Effector memory CD8-positive, alpha-beta T cell (primary cell): ENCODE results near the gene ANXA6.
A peak's percentile ranks its signal among the peaks of the same experiment; 100 is the strongest.

Experiments
- ATAC-seq: fragments of 150-1000 bp; cut with Tn5 transposase; replicated peaks from 2 replicates; pipeline ENCODE4 v1.10.0; 2021; ENCODE audit warnings: mild to moderate bottlenecking, moderate library complexity
- DNase-seq, 3 experiments: peaks; one replicate each; pipeline ENCODE4 v3.0.0; 2021
- H3K27ac Mint-ChIP-seq, 2 donors: one replicate each; pipeline ENCODE4 v1.8.0; 2022; ENCODE audit warnings: mild to moderate bottlenecking in 2 of 2, mixed read lengths in 2 of 2, moderate library complexity in 2 of 2
- H3K27me3 Mint-ChIP-seq, 2 donors: one replicate each; pipeline ENCODE4 v1.8.0; 2022; ENCODE audit warnings: mixed read lengths in 2 of 2
- H3K36me3 Mint-ChIP-seq: one replicate; pipeline ENCODE4 v1.8.0; 2022; ENCODE audit warnings: mild to moderate bottlenecking, moderate library complexity, mixed read lengths; ENCODE audit not compliant: insufficient read depth
- H3K4me1 Mint-ChIP-seq, 2 donors: one replicate each; pipeline ENCODE4 v1.8.0; 2022; ENCODE audit warnings: low read depth in 2 of 2, mixed read lengths in 2 of 2
- H3K4me3 Mint-ChIP-seq, 2 donors: one replicate each; pipeline ENCODE4 v1.8.0; 2022; ENCODE audit warnings: mild to moderate bottlenecking in 2 of 2, mixed read lengths in 2 of 2, moderate library complexity in 2 of 2
- H3K9me3 Mint-ChIP-seq, 2 donors: one replicate each; pipeline ENCODE4 v1.8.0; 2022; ENCODE audit warnings: mixed read lengths in 2 of 2

ANXA6 gene

DNA sequence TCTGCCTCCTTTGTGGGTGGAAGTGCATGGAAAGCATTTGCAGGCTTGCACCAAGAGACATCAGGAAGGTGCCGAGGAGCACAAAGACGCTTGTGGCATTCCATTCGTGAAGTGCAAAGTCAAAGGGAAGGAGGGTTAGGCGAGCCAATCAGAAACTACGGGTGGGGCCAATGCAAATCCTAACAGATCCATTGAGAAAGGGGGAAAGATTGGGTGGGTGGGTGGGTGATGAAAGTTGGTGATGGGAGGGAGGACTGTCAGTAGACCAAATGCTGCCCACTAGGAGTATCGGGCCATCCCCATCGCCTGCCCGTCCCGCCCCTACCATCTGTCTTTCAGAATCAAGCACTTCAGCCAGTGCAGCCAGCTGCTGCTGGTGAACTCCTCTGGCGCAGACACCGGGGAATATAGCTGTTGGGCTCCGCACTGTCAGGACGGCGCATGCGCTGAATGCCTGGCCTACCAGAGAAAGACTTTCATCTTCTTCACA lies 17.1 kb upstream of the ANXA6 start:
- no peaks in the 10 kb centered on the region for H3K9me3 Mint-ChIP-seq
- no peak overlapping the region for H3K4me3 Mint-ChIP-seq
- H3K4me1 Mint-ChIP-seq: peaks cover 8 to 9% of the 10 kb centered on the region in 2 donors
- peaks cover 3% of the 10 kb centered on the region for H3K36me3 Mint-ChIP-seq
- DNase-seq (no peak), ATAC-seq (no peak)
- no peaks in the 10 kb centered on the region for H3K27me3 Mint-ChIP-seq
- H3K27ac Mint-ChIP-seq: peak overlapping the region in 1 of 2 donors; percentile 17

DNA sequence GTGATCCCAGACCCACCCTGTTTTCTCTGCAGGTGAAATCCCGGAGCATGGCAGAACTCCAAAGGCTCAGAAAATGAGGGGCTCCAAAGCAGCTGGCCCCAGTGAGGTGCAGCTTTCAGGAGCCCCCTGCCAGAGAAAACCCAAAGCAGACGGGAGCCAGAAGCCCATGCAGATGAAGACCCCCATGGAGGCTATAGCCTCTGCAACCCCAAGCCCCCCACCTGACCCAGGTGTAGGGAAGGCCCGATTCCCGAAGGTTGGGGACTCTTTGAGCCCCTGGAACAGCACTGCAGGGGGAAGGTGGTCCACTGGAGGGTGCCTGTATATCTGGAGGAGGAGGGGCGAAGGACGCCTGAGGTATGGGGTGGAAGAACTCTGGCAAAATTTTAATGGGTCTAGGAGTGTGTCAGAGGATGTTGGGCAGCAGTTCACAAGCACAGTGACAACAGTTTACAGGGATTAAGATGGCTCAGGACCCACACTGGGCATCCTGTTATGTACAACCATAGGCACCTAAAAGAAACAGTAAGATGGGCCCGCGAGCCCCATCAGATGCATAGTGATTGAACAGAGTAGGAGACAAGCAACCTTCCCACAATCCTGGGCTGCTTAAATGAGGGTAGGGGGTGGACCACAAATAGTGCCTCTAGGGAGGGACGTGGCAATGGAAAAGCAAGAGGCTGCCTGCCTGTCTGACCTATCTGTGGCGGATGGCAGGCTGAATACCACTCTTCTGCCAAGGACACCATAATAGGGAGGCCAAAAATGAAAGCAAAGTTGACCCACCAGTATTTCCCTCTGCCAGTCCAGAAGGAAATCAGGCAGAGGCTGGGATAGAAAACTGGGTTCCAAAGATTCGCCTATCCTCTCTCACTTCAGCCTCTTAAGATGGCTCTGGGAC lies 16.4 kb upstream of the ANXA6 start:
- no peak overlapping the region for H3K4me3 Mint-ChIP-seq
- no peaks in the 10 kb centered on the region for H3K9me3 Mint-ChIP-seq
- ATAC-seq: no peak
- H3K36me3 Mint-ChIP-seq: peaks cover 2% of the 10 kb centered on the region
- no peak for DNase-seq
- no peaks in the 10 kb centered on the region for H3K27me3 Mint-ChIP-seq
- H3K27ac Mint-ChIP-seq: peak overlapping the region; percentile 17 to 72
- H3K4me1 Mint-ChIP-seq: peaks cover 11 to 12% of the 10 kb centered on the region in 2 donors

DNA sequence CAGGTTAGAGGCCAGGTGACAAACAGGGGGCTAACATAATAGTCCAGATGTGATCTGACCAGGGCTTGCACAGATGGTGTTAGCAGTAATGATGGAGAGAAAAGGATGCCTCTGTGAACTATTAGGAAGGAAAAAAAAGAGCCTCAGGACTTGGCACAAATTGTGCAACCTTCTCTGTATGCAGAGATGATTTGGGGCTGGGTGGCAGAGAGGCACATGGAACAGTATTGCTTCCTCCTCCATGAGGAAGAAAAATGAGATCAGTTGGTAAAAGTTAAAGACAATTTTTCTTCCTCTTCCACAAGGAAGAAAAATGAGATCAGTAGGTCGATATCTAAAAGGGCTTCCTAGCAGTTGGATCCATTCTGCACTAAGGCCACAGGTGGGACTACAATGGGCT lies 13.9 kb upstream of the ANXA6 start:
- ATAC-seq: no peak

DNA sequence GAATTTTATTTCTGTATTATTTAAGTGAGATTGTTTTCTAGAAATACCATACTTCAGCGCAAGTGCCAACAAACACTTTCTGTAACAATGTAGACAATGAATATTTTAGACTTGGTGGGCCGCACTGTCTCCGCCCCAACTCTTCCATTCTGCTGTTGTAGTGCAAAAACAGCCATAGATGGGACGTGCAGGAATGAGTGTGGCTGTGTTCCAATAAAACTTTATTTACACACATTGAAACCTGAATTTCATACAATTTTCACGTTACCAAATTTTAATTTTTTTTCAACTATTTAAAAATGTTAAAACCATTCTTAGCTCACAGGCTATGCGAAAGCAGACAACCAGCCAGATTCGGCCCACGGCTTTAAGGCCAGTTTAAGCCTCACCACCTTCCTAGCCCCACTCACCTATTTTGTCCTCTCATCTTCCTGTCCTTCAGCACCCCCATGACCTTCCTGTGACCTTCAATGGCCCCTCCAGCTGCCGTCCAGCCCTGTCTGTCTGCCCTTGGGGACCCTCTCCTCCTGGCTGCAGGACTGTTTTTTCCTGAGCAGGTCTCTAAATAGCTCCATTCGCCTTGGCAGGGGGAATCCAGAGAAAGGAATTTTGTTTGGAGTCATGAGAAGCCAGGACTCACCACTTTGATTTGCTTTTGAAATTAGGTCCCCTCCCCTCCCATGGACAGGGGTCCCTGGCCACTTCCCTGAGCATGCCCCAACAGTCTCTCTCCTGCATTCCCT lies 11.2 kb upstream of the ANXA6 start:
- ATAC-seq (no peak), DNase-seq (no peak)
- Mint-ChIP-seq H3K4me1 (peaks cover 13 to 16% of the 10 kb centered on the region in 2 donors), H3K27ac (peak overlapping the region in 1 of 2 donors; percentile 15), H3K27me3 (no peaks in the 10 kb centered on the region), H3K4me3 (no peak overlapping the region), H3K36me3 (no peaks in the 10 kb centered on the region), H3K9me3 (no peaks in the 10 kb centered on the region)

More for the DNA sequence above, 13.9 kb upstream of the ANXA6 start:
- Mint-ChIP-seq H3K4me3 (no peak overlapping the region), H3K27ac (peak overlapping the region; percentile 44 to 47), H3K36me3 (no peaks in the 10 kb centered on the region), H3K27me3 (no peaks in the 10 kb centered on the region), H3K9me3 (no peaks in the 10 kb centered on the region), H3K4me1 (peaks cover 9 to 10% of the 10 kb centered on the region in 2 donors)
- no peak for DNase-seq

DNA sequence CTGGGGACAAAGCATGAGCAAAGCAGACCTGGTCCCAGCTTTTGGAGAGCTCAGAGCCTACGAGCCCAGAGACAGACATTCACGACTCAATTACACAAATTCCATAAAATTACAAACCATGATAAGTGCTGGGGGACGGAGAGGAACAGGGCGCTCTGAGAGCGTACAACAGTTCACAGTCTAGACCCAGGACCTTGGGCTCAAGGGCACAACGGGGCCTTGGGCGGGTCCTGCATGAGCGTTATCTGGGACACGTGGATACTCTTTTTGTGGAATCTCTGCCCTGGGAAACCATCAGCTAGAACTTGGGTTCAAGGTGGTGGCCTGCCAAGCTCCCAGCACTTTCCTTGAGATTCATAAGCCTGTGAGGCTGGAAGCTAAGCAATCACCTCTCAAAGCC lies 9.4 kb upstream of the ANXA6 start:
- Mint-ChIP-seq H3K4me1 (peaks cover 13 to 16% of the 10 kb centered on the region in 2 donors), H3K9me3 (no peaks in the 10 kb centered on the region), H3K27me3 (no peaks in the 10 kb centered on the region), H3K27ac (no peak overlapping the region), H3K4me3 (no peak overlapping the region), H3K36me3 (no peaks in the 10 kb centered on the region)
- ATAC-seq: no peak
- no peak for DNase-seq

DNA sequence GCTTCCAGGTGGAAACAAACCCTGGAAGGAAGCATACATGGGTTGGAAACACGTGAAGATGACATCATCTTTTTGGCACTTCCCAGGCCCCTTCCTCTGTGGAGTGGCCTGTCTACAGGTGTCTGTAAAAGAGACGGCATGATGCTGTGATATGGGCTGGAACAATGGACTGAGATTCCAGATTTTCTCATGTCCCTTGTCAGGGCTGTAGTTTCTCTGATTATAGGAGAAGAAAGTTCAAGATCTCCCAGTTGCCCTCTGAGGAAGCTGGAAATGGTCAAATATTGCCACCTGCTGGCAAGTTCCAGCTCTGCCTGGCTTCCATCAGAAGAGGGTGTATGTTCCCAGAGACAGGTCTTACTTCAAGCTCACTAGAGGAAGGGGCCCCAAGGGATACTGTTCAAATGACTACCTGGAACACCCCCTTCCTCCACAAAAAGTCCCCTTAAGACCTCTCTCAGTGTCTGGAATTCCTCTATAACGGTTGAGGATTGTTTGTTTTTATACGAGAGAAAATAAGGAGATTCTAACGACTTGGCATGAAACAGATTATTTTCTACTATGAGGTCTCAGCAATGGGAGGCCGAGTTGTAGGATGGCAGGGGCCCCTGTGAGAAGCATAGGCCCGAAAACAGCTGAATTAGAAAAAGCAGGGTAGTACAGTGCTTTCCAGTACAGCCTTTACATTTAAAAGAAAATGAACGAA lies 7.3 kb upstream of the ANXA6 start:
- peaks cover 8 to 20% of the 10 kb centered on the region in 2 donors for H3K4me1 Mint-ChIP-seq
- DNase-seq (peak; percentile 76 to 85 (median 81)), ATAC-seq (peak; percentile 99)
- H3K27ac Mint-ChIP-seq: peak overlapping the region in 1 of 2 donors; percentile 41
- H3K9me3 Mint-ChIP-seq: no peaks in the 10 kb centered on the region
- H3K36me3 Mint-ChIP-seq: no peaks in the 10 kb centered on the region
- no peak overlapping the region for H3K4me3 Mint-ChIP-seq
- H3K27me3 Mint-ChIP-seq: no peaks in the 10 kb centered on the region

DNA sequence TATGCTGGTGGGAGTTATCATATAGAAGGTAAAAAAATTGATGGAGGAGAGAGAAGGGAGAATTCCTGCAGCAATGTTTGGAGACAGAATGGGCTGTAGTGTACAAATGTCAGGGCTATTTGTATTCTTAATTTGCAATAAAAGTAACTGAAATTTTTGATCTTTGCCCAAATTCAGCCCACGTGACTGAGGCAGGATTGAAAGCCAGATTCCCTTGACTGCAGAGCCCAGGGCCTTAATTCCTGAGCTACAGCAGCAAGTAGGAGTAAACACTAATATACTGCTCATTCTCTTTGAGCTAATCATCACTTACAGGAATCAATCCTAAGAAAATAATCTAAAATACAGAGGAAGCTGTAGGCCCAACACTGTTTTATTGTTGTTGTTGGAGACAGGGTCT lies 5.2 kb upstream of the ANXA6 start:
- Mint-ChIP-seq H3K4me1 (peaks cover 15 to 27% of the 10 kb centered on the region in 2 donors), H3K27ac (no peak overlapping the region), H3K4me3 (no peak overlapping the region), H3K9me3 (no peaks in the 10 kb centered on the region), H3K27me3 (no peaks in the 10 kb centered on the region), H3K36me3 (no peaks in the 10 kb centered on the region)
- ATAC-seq (no peak), DNase-seq (no peak)

DNA sequence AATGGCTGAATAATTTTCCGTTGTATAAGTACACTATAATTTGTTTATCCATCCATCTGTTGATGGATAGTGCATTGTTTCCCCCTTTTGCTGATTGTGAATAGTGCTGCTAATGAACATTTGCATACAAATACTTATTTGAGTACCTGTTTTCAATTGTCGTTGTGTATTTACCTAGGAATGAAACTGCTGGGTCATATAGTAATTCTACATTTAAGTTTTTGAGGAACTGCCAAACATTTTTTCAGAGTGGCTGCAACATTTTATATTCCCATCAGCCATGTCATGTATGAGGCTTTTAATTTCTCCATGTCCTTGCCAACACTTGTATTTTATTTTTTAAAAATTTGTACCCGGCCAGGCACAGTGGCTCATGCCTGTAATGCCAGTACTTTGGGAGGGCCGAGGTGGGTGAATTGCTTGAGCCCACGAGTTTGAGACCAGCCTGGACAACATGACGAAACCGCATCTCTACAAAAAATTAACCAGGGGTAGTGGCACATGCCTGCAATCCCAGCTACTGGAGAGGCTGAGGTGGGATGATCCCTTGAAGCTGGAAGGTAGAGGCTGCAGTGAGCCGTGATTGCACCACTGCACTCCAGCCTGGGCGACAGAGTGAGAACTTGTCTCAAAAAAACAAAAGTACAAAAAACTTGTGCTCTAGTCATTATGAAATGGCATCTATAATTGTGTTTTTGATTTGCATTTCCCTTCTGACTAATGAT lies 2.2 kb upstream of the ANXA6 start:
- H3K36me3 Mint-ChIP-seq: peaks cover 15% of the 10 kb centered on the region
- H3K4me1 Mint-ChIP-seq: peaks cover 30 to 42% of the 10 kb centered on the region in 2 donors
- DNase-seq (no peak), ATAC-seq (no peak)
- H3K27me3 Mint-ChIP-seq: no peaks in the 10 kb centered on the region
- peak overlapping the region in 1 of 2 donors; percentile 83 for H3K27ac Mint-ChIP-seq
- H3K9me3 Mint-ChIP-seq: no peaks in the 10 kb centered on the region
- peak overlapping the region in 1 of 2 donors; percentile 29 for H3K4me3 Mint-ChIP-seq

DNA sequence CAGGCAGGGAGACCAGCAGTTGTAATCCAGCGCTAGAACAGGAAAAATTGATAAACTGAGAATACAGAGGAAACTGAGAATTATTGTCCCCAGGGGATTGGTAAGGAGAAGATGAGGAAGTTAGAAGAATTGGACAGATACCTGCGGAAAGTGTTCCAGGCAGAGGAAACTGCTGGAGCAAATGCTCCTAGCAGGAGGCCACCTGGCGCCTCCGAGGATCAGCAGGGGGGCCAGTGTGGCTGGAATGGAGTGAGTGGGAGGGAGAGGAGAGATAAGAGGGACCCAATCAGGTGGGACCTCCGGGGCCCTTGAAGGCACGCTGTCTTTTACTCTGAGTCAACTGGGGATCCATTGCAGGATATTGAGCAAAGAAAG lies 695 bp upstream of the ANXA6 start:
- Mint-ChIP-seq H3K27ac (peak overlapping the region; percentile 95), H3K27me3 (no peaks in the 10 kb centered on the region), H3K9me3 (no peaks in the 10 kb centered on the region), H3K4me1 (peaks cover 40 to 52% of the 10 kb centered on the region in 2 donors), H3K36me3 (peaks cover 20% of the 10 kb centered on the region), H3K4me3 (peak overlapping the region; percentile 95 to 96)
- no peak for ATAC-seq
- no peak for DNase-seq

DNA sequence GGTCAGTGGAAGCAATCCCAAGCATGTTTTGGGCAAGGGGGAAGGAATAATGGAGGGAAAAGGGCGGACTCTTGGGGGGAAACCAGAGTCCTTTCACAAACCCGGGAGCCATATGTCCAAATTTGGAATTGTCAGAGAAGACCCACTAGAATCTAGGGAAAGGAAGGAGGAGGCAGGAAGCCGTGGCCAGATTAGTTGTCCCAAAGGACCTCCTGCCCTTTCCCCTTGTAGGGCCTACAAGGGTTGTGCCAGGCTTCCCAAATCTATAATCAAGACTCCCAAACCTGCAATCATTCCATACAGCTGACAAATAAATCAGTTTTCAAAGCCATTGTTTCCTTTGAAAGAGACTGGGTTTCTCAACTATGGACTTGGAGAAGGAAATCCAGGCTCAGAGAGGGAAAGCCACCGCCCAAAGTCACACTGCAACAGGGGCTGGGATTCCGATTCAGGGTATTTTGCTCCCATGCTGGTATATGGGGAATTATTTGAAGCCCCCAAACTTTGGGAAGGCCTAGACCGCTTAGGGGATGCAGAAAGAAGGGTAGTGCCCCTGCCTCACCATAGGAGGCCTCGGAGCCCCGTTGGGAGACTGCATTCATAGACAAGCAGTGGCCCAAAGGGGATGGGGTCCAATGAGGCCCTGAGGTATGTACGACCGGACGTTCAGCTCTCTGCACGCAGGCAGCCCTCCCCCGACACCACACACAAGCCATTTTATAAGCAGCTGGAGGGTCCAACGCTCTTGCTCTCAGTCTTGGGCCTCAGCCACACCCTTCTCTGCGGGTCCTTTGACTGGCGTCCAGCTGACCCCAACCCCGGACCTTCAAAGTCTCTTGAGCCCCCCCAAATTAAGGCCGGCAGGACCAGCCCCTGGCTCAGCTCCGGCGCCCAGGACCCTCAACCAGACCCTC lies 815 bp downstream of the ANXA6 start:
- peaks cover 55 to 67% of the 10 kb centered on the region in 2 donors for H3K4me1 Mint-ChIP-seq

DNA sequence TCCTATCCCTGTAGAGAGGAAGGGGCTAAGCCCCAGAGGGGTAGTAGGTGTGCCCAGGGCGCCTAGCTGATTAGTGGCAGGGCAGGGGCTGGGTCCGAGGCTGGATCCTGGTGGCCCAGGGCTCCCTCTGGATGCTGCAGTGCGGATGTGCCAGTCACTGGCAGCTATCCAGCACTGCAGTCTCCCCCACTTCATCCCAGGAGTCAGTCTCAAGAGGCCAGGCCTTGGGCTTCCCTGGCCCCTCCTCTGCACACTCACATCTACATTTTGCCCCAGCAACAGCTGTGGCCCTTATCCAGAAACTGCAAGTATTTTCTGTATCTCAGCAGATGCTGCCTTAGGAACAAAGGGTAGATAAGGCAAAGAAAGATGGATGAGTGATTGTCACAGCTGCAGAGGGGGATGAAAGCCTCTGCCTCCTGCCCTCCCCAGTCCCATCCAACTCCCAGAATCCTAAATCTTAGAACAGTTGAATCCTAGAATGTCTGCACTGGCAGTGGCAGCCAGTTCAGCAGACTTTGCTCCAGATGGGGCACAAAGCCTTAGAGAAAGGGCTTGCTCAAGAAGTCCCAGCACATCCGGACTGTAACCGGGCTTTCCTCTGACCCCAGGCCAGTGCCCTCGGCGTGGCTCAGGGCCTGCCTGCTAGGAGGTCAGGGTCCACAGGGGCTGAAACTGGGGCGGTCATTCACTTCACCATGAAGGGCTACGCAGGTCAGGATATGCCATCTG lies 1.6 kb downstream of the ANXA6 start:
- Mint-ChIP-seq H3K9me3 (no peaks in the 10 kb centered on the region), H3K4me1 (peaks cover 63 to 75% of the 10 kb centered on the region in 2 donors), H3K36me3 (peaks cover 27% of the 10 kb centered on the region), H3K27me3 (no peaks in the 10 kb centered on the region), H3K4me3 (peak overlapping the region; percentile 95 to 96), H3K27ac (peak overlapping the region; percentile 95)
- ATAC-seq: no peak
- no peak for DNase-seq

More for the DNA sequence above, 815 bp downstream of the ANXA6 start:
- H3K27ac Mint-ChIP-seq: peak overlapping the region; percentile 95
- H3K4me3 Mint-ChIP-seq: peak overlapping the region; percentile 95 to 96
- H3K27me3 Mint-ChIP-seq: no peaks in the 10 kb centered on the region
- DNase-seq (no peak), ATAC-seq (peak; percentile 23)
- no peaks in the 10 kb centered on the region for H3K9me3 Mint-ChIP-seq
- H3K36me3 Mint-ChIP-seq: peaks cover 22% of the 10 kb centered on the region
